ENCODE data around the gene DHX32.
A peak's percentile ranks its signal among the peaks of the same experiment; 100 is the strongest.

DHX32 gene

DNA sequence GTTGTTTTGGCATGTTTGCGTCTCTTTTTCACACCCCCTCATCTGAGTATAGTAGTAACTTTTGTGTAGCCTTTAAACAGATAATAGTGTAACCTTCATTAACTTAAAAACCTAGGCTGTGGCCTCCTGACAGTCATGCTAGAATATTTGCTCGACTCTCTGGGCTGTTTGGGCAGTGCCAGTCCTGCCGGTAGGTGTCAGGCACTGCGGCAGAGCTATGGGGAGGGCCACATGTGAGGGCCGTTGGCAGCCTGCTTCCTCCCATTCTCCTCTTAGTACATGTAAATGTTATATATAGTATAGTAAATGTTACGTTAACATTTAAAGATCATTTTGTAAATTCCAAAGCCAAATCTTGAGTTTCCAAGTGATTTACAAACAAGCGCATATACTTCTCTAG lies 31.6 kb downstream of the DHX32 start:
- no peak for DNase-seq (ENCODE audit: low spot score)

DNA sequence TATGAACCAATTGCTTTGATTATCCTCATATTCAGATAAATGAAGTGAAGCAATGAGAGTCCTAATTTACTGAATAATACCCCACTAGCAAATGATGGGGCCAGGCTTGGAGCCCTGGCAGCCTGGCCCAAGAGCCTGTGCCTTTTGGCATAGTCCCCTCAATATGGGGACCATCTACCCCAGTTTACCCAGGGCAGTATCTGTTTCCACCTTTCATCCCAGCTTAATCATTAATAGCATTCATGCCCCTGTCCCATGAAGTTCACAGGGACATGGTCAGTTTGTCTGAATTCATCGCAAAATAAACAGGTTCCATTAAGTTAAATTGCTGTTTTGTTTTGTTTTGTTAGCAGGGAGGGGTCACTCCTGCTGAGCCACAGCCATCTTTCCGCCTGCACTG lies 32.2 kb downstream of the DHX32 start:
- no peak for DNase-seq (ENCODE audit: low spot score)

DNA sequence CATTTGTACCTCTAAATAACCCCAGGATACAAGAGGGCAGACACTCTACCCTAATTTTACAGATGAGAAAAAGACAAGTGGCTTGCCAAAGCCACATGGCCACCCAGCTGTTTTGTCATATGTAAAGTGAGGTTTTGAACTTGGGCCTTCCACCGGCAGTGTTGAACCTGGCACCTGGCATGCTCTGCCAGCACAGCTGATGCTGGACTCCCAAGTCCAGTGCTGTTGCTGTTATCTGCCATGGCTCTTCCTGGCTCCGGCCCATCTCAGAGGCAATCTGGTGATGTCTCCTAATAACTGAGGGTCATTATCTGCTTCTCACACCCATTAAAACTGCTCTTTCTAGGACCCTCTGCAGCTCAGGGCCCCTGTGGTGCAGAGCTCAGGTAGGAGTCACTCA lies 32.7 kb downstream of the DHX32 start:
- no peak for DNase-seq (ENCODE audit: low spot score)

DNA sequence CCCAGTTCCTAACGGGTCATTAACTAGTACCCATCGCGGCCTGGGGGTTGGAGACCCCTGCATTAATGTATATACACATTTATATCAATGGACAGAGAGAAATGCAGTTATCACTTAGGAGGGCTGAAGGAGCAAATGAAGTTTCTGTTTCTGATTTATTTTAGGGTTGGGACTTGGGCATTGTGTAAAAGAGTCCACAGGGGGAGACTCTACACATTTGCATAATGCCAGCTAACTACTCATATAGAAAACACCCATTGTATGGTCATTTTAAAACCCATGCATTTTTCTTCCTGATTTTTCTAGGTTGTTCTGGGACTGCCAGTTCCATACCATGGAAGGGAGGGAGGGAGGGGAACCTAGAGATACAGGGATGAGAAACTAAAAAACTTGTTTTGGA lies 34.2 kb downstream of the DHX32 start:
- no peak for DNase-seq (ENCODE audit: low spot score)

DNA sequence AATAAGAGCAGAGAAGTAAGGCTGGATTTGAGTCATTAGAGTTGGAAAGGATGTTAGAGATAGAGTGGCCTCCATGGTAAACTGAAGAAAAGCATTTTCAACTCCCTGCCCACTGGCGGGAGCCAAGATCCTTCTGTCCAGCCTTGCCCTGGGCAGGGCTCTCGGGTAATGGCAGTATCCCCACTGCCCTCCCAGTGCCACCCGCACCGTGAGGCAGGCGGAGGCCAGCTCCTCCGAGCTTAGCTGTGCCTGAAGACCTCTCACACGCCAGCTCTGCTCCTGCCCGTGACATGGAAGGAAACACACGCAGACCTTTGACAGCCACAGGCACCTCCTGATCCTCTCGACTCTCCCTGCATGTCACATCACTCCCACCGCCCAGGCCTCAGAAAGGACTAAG lies 35.5 kb downstream of the DHX32 start:
- DNase-seq (ENCODE audit: low spot score): no peak

DNA sequence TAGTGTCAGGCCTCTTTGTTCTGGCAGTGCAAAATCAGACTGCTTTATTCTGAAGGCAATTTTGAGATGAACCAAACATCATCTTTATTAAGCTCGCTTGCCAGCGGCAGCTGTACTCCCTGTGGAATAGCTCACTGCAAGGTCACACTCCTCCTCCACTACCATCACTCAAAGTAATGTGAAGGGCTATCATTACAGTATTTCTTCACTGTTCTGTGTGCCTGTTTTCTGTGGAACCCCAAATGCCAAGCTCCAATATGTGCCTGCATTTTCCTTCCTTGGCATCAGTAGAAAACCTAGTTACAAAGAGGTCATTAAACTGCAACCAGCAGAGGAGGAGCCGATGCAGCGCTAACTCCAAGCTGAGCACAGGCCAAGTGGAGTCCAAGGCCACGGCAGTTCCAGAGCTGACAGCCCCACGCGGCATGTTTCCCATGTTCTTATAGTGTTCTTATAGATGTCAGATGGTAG lies 36.3 kb downstream of the DHX32 start:
- DNase-seq (ENCODE audit: low spot score): no peak

DNA sequence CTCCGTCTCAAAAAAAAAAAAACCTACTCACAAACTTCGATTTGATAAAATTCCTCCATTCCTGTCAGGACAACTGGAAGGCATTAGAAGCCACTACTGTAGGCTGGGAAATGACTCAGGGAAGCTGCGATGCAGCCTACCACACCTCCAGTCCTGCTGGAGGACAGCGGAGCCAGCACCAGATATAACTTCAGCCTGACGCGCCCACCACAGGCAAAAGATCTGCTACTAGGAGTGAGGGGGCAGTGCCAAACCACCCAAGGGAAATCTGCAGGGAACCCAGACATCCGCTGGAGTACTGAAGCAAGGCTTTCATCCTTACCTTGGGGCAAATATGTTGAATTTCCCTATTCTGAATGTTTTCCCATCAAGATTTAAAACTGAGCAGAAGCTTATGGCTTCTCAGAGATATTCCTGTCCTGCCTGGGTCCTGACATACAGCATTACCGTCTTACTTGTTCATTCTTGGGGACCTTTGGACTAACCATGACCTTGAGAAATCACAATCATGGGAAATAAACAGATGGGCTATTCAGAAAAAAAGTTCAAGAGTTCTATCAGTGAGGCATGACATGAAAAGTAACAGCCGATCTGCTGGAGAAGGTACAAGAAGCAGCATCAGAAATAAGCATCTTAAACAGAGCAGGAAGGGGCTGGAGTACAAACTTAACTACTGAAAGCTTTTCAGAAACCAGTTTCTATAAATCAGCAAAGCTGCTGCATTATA lies 37.3 kb downstream of the DHX32 start:
- DNase-seq (ENCODE audit: low spot score): no peak

DNA sequence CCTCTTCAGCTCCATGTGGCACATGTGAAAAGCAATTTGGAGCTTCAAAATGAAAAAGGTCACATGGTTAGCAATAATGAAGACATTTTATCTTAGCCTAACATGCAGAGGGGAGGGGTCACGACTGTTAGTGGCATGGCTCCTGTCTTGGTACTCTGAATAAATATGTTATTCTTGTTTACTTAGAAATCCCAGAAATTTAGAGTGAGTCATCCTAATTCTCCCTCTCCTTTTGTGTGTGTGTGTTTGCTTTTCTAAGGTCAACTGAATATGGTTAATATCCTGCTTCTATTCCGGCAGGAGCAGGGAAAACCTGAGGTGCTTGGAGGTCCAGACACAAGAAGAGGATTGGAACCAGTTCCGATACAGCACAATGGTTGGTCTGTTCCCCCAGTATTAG lies 40.1 kb downstream of the DHX32 start:
- no peak for DNase-seq (ENCODE audit: low spot score)

DNA sequence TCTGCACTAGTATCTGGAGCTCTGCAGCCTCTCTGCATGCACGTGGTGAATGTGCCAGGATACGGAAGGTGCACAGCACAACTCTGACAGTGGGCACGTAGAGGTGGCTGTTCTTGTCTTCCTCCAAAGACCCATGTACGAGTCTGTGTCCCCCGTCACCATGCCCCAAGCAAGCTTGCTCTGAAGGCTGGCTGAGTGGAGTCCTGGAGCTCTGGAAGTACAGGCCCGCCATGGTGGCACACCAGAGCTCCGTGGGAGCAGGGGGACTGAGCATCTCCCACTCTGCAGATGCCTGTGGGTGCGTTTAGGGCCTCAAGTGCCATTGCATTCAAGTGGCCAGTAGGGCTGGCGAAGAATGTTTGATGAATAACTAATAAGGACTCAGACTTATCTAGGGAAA lies 40.7 kb downstream of the DHX32 start:
- DNase-seq (ENCODE audit: low spot score): no peak

DNA sequence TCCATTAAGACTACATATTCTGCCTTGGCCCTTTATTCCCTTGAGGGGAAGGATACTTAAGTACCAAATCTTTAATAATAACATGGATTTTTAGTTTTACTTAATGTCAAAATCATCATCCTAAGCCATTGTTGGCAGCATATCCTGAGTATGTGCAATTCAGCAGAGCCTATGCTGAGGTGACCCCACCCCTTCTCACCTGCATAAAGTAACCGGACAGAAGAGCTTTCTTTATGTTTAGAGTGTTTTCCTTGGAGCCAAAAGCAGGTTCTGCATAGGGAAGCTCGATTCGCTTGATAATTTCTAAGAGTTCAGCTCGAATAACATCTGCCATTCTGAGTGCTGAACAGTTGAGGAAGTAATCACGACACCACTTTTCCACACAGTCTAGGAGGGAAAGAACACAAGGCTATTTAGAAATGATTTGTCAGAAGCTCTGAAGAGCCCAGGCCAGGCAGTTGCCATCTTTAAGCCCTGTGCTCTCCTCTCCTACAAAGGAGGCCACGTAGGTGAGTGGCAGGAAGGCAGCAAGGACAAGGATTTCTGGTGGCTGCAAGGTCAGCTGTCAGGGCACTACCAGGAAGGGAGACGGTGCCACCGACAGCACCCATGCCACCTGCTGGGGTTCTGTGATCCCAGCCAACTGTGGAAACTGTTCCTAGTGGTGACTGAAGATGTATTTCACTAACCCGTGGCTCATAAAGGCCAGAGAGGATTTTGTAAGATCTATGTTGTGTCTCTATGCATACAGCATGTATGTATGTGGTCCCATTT lies 42.1 kb downstream of the DHX32 start:
- no peak for DNase-seq (ENCODE audit: low spot score)

DNA sequence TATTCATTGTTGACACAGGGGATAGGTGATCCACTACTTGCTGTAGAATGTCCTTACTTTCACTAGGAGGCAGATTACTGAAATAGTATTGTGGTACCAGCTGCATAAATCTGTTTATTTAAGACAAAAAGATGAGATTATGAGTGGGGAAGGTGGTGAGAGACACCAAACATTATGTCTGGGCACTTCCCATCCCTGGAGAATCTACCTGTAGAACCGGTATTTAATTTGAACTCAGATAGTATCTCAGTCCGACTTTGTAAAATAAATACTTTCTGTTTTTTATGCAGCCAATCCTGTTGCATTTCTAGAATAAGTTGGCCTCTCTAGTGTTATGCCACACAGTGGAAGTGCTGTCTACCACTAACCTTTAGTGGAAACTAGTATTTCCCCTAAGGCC lies 44.3 kb downstream of the DHX32 start:
- no peak for DNase-seq (ENCODE audit: low spot score)

DNA sequence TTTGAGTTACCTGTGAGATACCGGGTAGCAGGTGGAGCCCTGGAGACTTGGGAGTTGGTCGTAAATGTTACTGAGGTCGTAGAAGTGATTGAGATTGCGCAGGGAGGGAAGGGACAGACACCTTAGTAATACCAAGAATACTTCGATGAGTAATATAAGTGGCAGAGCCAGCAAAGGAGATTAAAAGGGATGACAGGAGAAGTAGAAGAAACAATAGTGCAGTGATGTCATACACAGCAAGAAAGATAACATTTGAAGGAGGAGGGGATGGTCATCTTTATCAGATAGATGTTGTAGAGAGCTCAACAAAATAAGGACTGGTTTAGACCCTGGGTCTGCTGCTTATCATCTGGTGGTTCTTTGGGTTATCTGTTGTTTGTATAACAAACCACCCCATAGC lies 52.8 kb downstream of the DHX32 start:
- no peak for DNase-seq (ENCODE audit: low spot score)

DNA sequence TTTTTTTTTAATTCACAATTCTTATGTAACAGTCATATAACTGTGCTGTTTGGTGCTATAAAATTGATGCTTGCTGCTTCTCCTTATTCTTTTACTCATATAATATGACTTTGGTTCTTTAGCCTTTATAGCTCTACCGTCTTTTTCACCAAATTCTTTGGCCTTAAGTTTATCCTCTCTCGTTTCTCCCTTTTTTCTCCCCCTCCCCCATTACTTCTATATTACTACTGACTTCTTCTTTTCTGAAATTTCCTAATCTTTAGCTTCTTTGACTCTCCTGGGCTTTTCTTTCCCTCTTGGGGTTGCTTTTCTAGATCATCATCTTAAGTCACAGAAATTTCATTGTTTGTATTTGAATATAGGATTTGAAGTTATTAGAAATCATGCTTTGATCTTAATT lies 54.0 kb downstream of the DHX32 start:
- no peak for DNase-seq (ENCODE audit: low spot score)

DNA sequence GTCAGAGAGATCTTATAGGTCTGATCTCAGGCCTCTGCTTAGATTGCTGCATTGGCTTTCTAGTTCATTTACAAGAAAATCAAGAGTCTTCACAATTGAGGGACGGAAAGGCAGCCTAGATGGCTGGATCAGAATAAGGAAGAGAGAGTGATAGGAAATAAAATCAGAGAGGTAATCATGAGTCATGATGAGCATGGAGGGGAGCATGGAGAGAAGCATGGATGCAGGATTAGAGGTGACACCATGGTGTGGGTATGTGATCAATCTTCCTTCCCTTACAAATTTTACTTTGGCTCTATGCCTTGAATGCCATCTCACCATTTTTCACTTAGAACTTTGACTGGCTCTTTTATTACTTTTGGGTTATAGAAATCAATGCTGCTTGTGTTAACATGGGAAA lies 56.4 kb downstream of the DHX32 start:
- peak; percentile 97 for DNase-seq (ENCODE audit: low spot score)

DNA sequence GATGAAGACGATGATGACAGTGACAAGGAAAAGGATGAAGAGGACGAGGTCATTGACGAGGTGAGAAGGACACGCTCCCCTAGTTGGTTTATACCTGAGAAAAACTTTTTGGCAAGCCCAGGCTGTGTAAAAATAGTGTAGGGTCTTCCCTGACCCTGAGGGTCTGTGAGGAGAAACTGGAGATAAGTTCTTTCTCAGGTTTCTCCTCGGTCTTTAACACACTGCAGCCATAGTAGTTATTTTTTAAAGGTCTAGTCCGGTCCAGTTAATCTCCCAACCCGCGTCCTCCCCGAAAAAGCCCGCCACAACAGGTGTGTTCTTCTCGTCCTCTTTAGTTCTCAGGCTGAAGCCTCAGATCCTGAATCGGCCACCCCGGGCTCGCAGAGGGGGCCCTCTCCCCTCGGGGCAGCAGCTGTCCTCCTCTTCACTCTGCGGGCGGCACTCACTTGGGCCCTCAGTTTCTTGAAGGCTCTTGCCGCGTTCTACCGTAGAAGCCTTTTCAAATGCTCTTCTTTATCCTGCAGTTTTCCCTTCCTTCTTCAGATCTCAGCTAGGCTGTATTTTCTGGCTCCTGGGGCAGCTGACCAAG lies 57.3 kb downstream of the DHX32 start:
- peak; percentile 38 for DNase-seq (ENCODE audit: low spot score)

DNA sequence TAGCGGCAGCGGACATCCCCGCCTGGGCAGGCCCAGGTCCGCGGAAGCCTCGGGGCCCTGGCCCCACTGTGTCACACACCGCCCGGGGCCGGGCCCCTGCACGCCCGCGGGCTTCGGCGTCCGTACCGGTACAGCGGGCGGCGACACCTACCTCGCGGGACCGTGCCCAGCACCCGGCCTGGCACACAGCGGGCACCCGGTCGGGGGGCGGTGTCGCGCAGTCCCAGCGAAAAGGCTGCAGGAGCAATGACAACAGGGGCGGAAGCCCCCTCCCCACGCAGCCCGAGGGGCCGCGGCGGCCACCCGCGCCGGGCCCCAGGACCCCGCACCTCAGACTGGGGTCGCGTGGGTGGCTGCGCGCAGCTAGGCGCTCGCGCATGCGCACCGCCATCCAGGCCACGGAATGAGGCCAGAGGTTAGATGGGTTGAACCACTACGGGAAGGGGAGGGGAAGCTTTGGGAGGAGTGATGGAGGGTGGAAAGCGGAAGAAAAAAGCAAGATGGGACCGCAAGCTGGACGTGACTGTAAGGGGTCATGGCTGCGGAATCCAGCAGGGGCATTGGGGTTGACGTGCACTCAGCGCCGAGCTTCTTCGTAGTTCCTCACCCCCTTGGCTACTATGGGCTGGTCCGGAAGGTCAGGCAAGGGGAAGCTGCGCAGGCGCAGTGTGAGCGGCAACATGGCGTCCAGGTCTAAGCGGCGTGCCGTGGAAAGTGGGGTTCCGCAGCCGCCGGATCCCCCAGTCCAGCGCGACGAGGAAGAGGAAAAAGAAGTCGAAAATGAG lies 58.0 kb downstream of the DHX32 start, which contains the start of the genes BCCIP and UROS:
Gene BCCIP (plus strand): TSS at position 669 of the 785 bp plus-strand sequence. CDS start 12 bp downstream, at position 681.
Gene UROS (minus strand): TSS at position 381 of the 785 bp plus-strand sequence. CDS start 6,759 bp downstream, outside the sequence.
- peak; percentile 91 for DNase-seq (ENCODE audit: low spot score)

DNA sequence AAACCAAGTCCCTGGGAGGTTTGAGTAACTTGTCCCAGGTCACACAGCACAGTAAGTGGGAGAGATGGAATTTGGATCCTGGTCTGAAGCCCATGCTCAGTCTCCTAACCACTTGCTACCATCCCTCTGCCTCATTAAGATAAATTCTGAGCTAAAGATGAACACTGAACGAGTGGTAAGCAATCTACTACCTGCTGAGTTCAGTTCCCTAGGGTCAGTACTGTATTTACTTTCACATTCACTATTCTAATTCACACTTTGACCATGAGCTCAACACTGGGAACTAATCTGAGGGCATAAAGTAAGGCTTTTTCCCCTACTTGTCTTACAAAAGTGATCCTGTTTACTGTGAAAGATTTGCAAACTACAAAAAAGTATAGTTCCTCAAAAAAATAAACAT lies 60.4 kb downstream of the DHX32 start:
- DNase-seq (ENCODE audit: low spot score): no peak

DNA sequence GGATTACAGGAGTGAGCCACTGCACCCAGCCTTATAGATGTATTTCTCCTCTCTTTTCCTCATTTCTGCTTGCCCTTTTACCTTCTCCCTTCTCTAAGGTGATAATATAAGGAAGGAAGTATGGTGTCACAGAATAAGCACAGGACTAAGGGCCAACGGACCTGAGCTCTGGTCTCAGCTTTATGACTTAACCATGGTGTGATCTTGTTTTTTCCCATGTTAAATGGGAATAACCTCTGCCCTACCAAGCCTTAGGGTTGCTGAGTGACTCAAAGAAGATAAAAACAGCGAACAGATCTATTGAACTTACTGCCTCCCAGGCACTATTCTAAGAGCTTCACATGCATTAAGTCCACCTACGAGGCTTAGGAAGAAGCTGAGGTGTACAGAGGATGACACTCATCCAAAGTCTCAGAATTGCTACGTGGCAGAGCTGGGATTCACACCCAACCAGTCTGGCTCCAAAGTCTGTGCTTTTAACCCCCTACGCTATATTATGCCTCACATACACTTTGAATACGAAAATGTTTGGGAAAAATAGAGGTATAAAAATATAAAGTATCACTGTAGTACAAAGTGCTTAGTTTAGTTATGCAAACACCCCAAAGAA lies 63.6 kb downstream of the DHX32 start:
- DNase-seq (ENCODE audit: low spot score): no peak

DNA sequence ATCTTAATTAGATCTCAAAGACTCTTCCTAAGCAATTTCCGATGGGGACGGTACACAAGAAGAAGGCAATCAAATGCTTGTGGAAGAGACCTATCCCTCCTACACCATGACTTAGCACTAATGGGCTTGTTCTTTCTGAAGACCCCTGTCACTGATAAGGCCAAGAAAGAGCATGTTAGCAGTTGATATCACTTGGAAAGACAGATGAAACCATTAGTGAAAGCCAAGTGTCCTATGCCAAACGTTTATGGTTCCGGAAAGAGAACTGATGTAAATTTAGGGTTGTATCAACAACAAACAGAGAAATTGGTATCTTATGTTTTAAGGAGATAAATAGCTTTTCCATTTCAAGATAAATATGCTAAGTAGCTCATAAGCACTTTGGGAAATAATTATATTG lies 64.5 kb downstream of the DHX32 start:
- no peak for DNase-seq (ENCODE audit: low spot score)

DNA sequence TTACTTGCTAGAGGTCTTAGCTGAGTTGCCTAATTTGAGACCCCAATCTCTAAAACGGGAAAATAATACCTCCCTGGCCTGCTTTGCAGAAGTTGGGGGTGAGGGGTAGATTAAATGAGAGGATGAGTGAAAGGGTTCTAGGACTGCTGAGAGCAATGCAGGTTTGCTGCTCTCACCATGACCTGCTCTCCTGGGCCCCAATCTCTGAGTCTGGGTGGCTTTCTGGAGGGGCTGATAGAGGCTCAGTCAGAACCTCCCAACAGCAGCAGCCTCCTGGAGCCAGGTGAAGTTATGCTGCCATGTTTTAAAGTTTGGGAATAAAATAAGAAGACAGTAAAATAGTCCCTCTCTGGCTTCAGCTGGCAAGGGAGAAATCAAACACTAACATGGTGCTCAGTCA lies 65.3 kb downstream of the DHX32 start:
- DNase-seq (ENCODE audit: low spot score): no peak

DNA sequence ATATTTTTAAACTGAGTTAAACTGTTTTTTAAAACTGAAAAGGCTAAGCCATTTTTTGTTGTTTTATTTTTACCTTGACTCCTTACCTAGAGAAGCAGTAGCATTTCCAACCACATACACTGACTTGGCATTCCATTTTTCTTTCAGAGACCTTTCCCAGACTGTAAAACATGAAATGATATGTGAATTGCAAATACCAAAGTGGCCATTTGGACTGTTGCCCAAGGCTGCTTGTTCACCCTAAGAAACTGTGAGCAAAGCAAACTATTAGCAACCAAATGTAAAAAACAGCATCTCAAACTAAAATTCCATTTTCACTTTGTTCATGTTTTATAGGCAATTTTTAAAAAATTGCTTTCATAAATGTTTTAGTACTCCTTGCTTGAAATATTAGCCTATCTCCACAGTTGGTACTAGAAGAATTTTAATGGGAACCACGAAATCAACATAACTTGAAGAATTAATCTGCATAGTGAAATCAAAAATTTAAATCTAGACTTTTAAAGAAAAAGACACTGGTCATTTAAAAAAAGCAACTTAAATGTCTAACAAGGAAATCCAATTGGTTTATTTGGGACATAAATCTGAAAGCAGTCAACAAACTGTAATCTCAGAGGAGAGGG lies 68.9 kb downstream of the DHX32 start:
- DNase-seq (ENCODE audit: low spot score): no peak
